NT2/D1 (cell line): Measurements from ENCODE around the gene PHACTR3.

Experiments
- DNase-seq: peaks from one replicate; pipeline ENCODE4 v3.0.0-alpha.2; 2011; ENCODE audit warnings: low read depth, low spot score
- H3K27me3 ChIP-seq: 2 replicates; pipeline ENCODE4 v1.6.0; 2011; ENCODE audit warnings: mild to moderate bottlenecking; ENCODE audit not compliant: insufficient read length, insufficient read depth
- H3K36me3 ChIP-seq: 2 replicates; pipeline ENCODE4 v1.6.1; 2011; ENCODE audit warnings: mild to moderate bottlenecking, low read length, mixed read lengths; ENCODE audit not compliant: insufficient read depth, insufficient read length
- H3K4me1 ChIP-seq: 2 replicates; pipeline ENCODE4 v1.5.1; 2011; ENCODE audit not compliant: insufficient read depth, insufficient read length
- H3K4me3 ChIP-seq: 2 replicates; pipeline ENCODE4 v1.5.1; 2011; ENCODE audit warnings: low read depth; ENCODE audit not compliant: insufficient read length
- H3K9ac ChIP-seq: 2 replicates; pipeline ENCODE4 v1.6.0; 2011; ENCODE audit warnings: low read depth; ENCODE audit not compliant: insufficient read length
- H3K9me3 ChIP-seq: 2 replicates; pipeline ENCODE4 v1.5.1; 2011; ENCODE audit warnings: mild to moderate bottlenecking, low read length; ENCODE audit not compliant: insufficient read depth
- SUZ12 ChIP-seq: IDR thresholded peaks from 2 replicates; pipeline ENCODE4 v1.6.1; 2011; ENCODE audit not compliant: insufficient read length, insufficient read depth; ENCODE audit errors: extremely low read depth
- YY1 ChIP-seq: IDR thresholded peaks from 2 replicates; pipeline ENCODE4 v1.6.1; 2011; ENCODE audit not compliant: insufficient read length, insufficient read depth
- ZNF274 ChIP-seq: IDR thresholded peaks from 2 replicates; pipeline ENCODE4 v1.6.1; 2011; ENCODE audit warnings: mild to moderate bottlenecking, low read depth, low read length

PHACTR3 gene

GRCh38 chr20:59786801-59787537, 182.6 kb downstream of the PHACTR3 start:
- no peak for DNase-seq
- 0 out of 2 replicates have a peak, but pooled peaks cover 2% of the 10 kb centered on the region for H3K9me3 ChIP-seq
- H3K9ac ChIP-seq = no peak overlapping the region
- H3K4me1 ChIP-seq = peaks cover 8% of the 10 kb centered on the region
- TF ChIP-seq ZNF274 (no peak), SUZ12 (no peak), YY1 (no peak)
- no peak overlapping the region for H3K4me3 ChIP-seq
- H3K27me3 ChIP-seq = peaks cover 3% of the 10 kb centered on the region
- H3K36me3 ChIP-seq = no peaks in the 10 kb centered on the region

- no peak for DNase-seq
- 0 out of 2 replicates have a peak, but pooled peaks cover 7% of the 10 kb centered on the region for H3K9me3 ChIP-seq
- H3K4me1 ChIP-seq = peaks cover 8% of the 10 kb centered on the region
- H3K9ac ChIP-seq = no peak overlapping the region
- TF ChIP-seq YY1 (no peak), SUZ12 (no peak), ZNF274 (no peak)
- peaks cover 3% of the 10 kb centered on the region for H3K27me3 ChIP-seq
- no peaks in the 10 kb centered on the region for H3K36me3 ChIP-seq
- no peak overlapping the region for H3K4me3 ChIP-seq
These were observed 183.2 kb downstream of the PHACTR3 start for GRCh38 chr20:59787538-59787890.

GRCh38 chr20:59788196-59788735, 183.9 kb downstream of the PHACTR3 start:
- Histone ChIP-seq H3K4me1 (peaks cover 8% of the 10 kb centered on the region), H3K9me3 (0 out of 2 replicates have a peak, but pooled peaks cover 9% of the 10 kb centered on the region), H3K4me3 (no peak overlapping the region), H3K9ac (no peak overlapping the region), H3K36me3 (no peaks in the 10 kb centered on the region), H3K27me3 (peaks cover 3% of the 10 kb centered on the region)
- DNase-seq = no peak
- TF ChIP-seq SUZ12 (no peak), ZNF274 (no peak), YY1 (no peak)

GRCh38 chr20:59788811-59789397, 184.6 kb downstream of the PHACTR3 start:
- Histone ChIP-seq H3K9ac (no peak overlapping the region), H3K4me1 (peaks cover 4% of the 10 kb centered on the region), H3K27me3 (no peaks in the 10 kb centered on the region), H3K4me3 (no peak overlapping the region), H3K9me3 (0 out of 2 replicates have a peak, but pooled peaks cover 9% of the 10 kb centered on the region), H3K36me3 (no peaks in the 10 kb centered on the region)
- DNase-seq = no peak
- TF ChIP-seq ZNF274 (no peak), YY1 (no peak), SUZ12 (no peak)

GRCh38 chr20:59789686-59790085, 185.3 kb downstream of the PHACTR3 start:
- Histone ChIP-seq H3K4me3 (no peak overlapping the region), H3K36me3 (no peaks in the 10 kb centered on the region), H3K27me3 (no peaks in the 10 kb centered on the region), H3K4me1 (peaks cover 4% of the 10 kb centered on the region), H3K9me3 (0 out of 2 replicates have a peak, but pooled peaks cover 9% of the 10 kb centered on the region), H3K9ac (no peak overlapping the region)
- TF ChIP-seq ZNF274 = no peak
- TF ChIP-seq YY1 = no peak
- no peak for TF ChIP-seq SUZ12
- no peak for DNase-seq

GRCh38 chr20:59790346-59790745, 186.0 kb downstream of the PHACTR3 start:
- no peak overlapping the region for H3K4me3 ChIP-seq
- 0 out of 2 replicates have a peak, but pooled peaks cover 9% of the 10 kb centered on the region for H3K9me3 ChIP-seq
- H3K4me1 ChIP-seq = peaks cover 3% of the 10 kb centered on the region
- H3K27me3 ChIP-seq = no peaks in the 10 kb centered on the region
- no peak overlapping the region for H3K9ac ChIP-seq
- no peaks in the 10 kb centered on the region for H3K36me3 ChIP-seq
- TF ChIP-seq YY1 (no peak), SUZ12 (no peak), ZNF274 (no peak)
- no peak for DNase-seq

- no peaks in the 10 kb centered on the region for H3K4me1 ChIP-seq
- no peak overlapping the region for H3K9ac ChIP-seq
- no peaks in the 10 kb centered on the region for H3K36me3 ChIP-seq
- no peak overlapping the region for H3K4me3 ChIP-seq
- DNase-seq = no peak
- TF ChIP-seq YY1 (no peak), ZNF274 (no peak), SUZ12 (no peak)
- H3K9me3 ChIP-seq = peaks cover 22% of the 10 kb centered on the region
- no peaks in the 10 kb centered on the region for H3K27me3 ChIP-seq
These were observed 188.0 kb downstream of the PHACTR3 start for GRCh38 chr20:59792300-59792699.
